DOHH2 (cell line): ENCODE data around the gene CBLL2.

Experiments used
- EZH2phosphoT487 ChIP-seq: fragments of 200-600 bp; sonication (generic); IDR thresholded peaks from 2 replicates; pipeline ENCODE4 v1.6.1; 2017; ENCODE audit warnings: borderline replicate concordance, mild to moderate bottlenecking, antibody characterized with exemption, low read length, moderate library complexity, mixed read lengths
- TF ChIP-seq, protein P1 (sequence below): fragments of 200-600 bp; sonication (generic); IDR thresholded peaks from one replicate; pipeline ENCODE4 v1.5.1; 2014; ENCODE audit warnings: antibody characterized with exemption, mild to moderate bottlenecking, low read depth, low read length; ENCODE audit not compliant: poor library complexity, severe bottlenecking

DNA sequence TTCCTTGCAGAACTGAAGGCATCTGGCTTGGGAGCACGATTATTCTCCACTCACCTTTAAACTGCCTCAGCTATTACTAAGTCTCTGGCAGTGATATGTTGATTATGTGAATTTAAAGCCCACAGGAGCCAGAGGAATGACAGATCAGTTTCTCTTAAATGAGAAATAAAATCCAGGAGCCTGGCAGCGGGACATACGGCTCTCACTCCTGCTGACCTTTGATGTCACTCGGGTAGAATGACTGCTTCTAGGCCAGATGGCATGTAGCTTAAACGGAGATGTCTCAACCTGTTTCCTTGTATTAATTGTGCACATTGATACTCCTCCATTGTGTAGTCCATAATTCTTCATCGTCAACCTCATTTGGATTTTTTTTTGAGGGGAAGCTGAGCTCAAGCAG is 4.0 kb upstream of the CBLL2 start:
- TF ChIP-seq, protein P1, sequence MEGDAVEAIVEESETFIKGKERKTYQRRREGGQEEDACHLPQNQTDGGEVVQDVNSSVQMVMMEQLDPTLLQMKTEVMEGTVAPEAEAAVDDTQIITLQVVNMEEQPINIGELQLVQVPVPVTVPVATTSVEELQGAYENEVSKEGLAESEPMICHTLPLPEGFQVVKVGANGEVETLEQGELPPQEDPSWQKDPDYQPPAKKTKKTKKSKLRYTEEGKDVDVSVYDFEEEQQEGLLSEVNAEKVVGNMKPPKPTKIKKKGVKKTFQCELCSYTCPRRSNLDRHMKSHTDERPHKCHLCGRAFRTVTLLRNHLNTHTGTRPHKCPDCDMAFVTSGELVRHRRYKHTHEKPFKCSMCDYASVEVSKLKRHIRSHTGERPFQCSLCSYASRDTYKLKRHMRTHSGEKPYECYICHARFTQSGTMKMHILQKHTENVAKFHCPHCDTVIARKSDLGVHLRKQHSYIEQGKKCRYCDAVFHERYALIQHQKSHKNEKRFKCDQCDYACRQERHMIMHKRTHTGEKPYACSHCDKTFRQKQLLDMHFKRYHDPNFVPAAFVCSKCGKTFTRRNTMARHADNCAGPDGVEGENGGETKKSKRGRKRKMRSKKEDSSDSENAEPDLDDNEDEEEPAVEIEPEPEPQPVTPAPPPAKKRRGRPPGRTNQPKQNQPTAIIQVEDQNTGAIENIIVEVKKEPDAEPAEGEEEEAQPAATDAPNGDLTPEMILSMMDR = no peak
- no peak for TF ChIP-seq EZH2phosphoT487
